ENCODE data around the gene RAB4A. TPM values are rescaled to one million over a fixed set of nuclear protein-coding genes. Genes with fewer than 3 reads are reported as not detected.

The RAB4A gene
- total and polyA plus RNA-seq, 2 of the 4 experiments (the other 2 are of a cell fraction): 25.6 to 26.2 TPM

GRCh38 chr1:229251185-229251584 lies 19.7 kb upstream of the RAB4A start:
- Histone ChIP-seq H3K56ac (ENCODE audit: extremely low read depth, insufficient read depth, low read length) (no peak overlapping the region), H3K4me2 (ENCODE audit: low read depth, low read length) (no peak overlapping the region), H3K9ac (ENCODE audit: low read depth, low read length) (no peak overlapping the region), H3K4me3 (ENCODE audit: insufficient read depth, low read depth, low read length) (no peak overlapping the region), H3K18ac (ENCODE audit: low read depth, low read length) (no peak overlapping the region), H2BK20ac (ENCODE audit: low read depth, low read length) (no peak overlapping the region), H3K79me1 (ENCODE audit: low read depth in 1 of 2, low read length in 2 of 2) (no peaks in the 10 kb centered on the region), H4K91ac (ENCODE audit: insufficient read depth, low read depth, low read length) (no peak overlapping the region), H3K27ac (ENCODE audit: insufficient read depth, low read length) (no peak overlapping the region), H2BK5ac (ENCODE audit: low read depth, low read length, poor library complexity, severe bottlenecking) (no peak overlapping the region), H3K4ac (ENCODE audit: low read depth, low read length) (no peak overlapping the region), H4K5ac (ENCODE audit: low read depth, low read length) (no peak overlapping the region), H4K20me1 (ENCODE audit: insufficient read depth, low read length) (no peaks in the 10 kb centered on the region), H3K23ac (ENCODE audit: low read depth, low read length) (no peak overlapping the region), H3K9me1 (ENCODE audit: insufficient read depth, low read length) (no peaks in the 10 kb centered on the region; the same call in 1 of the 2 replicates), H3K27me3 (ENCODE audit: control insufficient read depth, insufficient read depth, low read length) (peaks cover 14% of the 10 kb centered on the region; the same call in 1 of the 2 replicates), H3K14ac (replicated peaks; ENCODE audit: low read depth, low read length) (no peak overlapping the region), H4K8ac (ENCODE audit: low read depth in 2 of 2, low read length in 2 of 2) (no peak overlapping the region), H3K36me3 (ENCODE audit: control insufficient read depth, insufficient read depth, low read length) (no peaks in the 10 kb centered on the region), H3K9me3 (ENCODE audit: control insufficient read depth, insufficient read depth, low read length) (no peaks in the 10 kb centered on the region), H2AK5ac (ENCODE audit: low read depth, low read length) (no peak overlapping the region), H2AFZ (replicated peaks; ENCODE audit: low read length, poor library complexity) (no peak overlapping the region), H2AK9ac (replicated peaks; ENCODE audit: low read depth, low read length, poor library complexity) (no peak overlapping the region), H2BK15ac (ENCODE audit: low read depth, low read length) (no peak overlapping the region), H2BK120ac (ENCODE audit: low read depth, low read length) (no peak overlapping the region), H3K4me1 (ENCODE audit: control insufficient read depth, insufficient read depth, low read length) (no peaks in the 10 kb centered on the region)
- intact Hi-C loops (cut with micrococcal nuclease): loop anchor here (10.0 kb wide), 2 partner anchors 516 to 1064 kb away; partner anchors contain the start of gene RHOU
- dilution Hi-C loops (cut with HindIII; ENCODE audit: low sequenced_read_pairs, unreplicated experiment): loop anchor here (25.0 kb wide), 1 partner anchor 236 kb away; no protein-coding TSS in a partner anchor
- TF ChIP-seq USF2 (IDR thresholded peaks at IDR 0.05; ENCODE audit: low read depth, low read length): no peak
- TF ChIP-seq RCOR1 (IDR thresholded peaks at IDR 0.05; ENCODE audit: insufficient replicate concordance, low read length): no peak
- TF ChIP-seq CTCF (conservative IDR thresholded peaks at IDR 0.05; ENCODE audit: low read depth, low read length): no peak
- TF ChIP-seq BHLHE40 (IDR thresholded peaks at IDR 0.05; ENCODE audit: low read depth, low read length): no peak
- no peak for TF ChIP-seq NFE2L2 (IDR thresholded peaks at IDR 0.05; ENCODE audit: low read depth, low read length)
- no peak for TF ChIP-seq FOS (IDR thresholded peaks at IDR 0.05; ENCODE audit: low read depth, low read length)
- no peak for TF ChIP-seq SMC3 (IDR thresholded peaks at IDR 0.05; ENCODE audit: low read depth, low read length)
- no peak for TF ChIP-seq ELK1 (IDR thresholded peaks at IDR 0.05; ENCODE audit: borderline replicate concordance, low read depth, low read length)
- TF ChIP-seq POLR2A (IDR thresholded peaks at IDR 0.05; ENCODE audit: low read depth, low read length): no peak
- no peak for TF ChIP-seq MXI1 (IDR thresholded peaks at IDR 0.05; ENCODE audit: borderline replicate concordance, low read depth, low read length)
- no peak for TF ChIP-seq RAD21 (IDR thresholded peaks at IDR 0.05; ENCODE audit: low read length)
- no peak for TF ChIP-seq MAZ (IDR thresholded peaks at IDR 0.05; ENCODE audit: borderline replicate concordance, low read depth, low read length)
- ATAC-seq (ENCODE audit: low read depth) (no peak), DNase-seq (no peak)
- WGBS, 2 experiments (ENCODE audit: extremely low coverage in 2 of 2, insufficient read length in 1 of 2): 80% methylated on average over 2 of the region's 5 CpGs; no CpG with 5 or more reads in 1 of the 2 experiments
- POLR2A ChIA-PET (ENCODE audit: unreplicated experiment): no interaction called here
- BruUV-seq (replicated peaks): no TSS peak
- in situ Hi-C loops (cut with MboI; ENCODE audit: low sequenced_read_pairs): loop anchor here (25.0 kb wide), 1 partner anchor 1061 kb away; no protein-coding TSS in a partner anchor
- CTCF ChIA-PET: interaction anchor here (0.6 kb wide), 1 partner anchor 593 kb away, joined by 3 read pairs; no protein-coding TSS in a partner anchor

All from IMR-90 (cell line).